Epithelial cell of prostate (primary cell): ENCODE results near the gene KHDRBS1.
"Not testable (repeated sequence)": the region's sequence is repeated elsewhere in the genome, so short reads cannot be mapped to it uniquely, and the experiment has no call there.

Experiments
- DNase-seq: peaks from one replicate; pipeline ENCODE4 v3.0.0-alpha.2; 2011; ENCODE audit warnings: low read depth, low spot score
- H3K27ac ChIP-seq: fragments of 450-650 bp; 2 replicates; pipeline ENCODE4 v1.5.1; 2017; ENCODE audit warnings: mild to moderate bottlenecking

KHDRBS1 gene

DNA sequence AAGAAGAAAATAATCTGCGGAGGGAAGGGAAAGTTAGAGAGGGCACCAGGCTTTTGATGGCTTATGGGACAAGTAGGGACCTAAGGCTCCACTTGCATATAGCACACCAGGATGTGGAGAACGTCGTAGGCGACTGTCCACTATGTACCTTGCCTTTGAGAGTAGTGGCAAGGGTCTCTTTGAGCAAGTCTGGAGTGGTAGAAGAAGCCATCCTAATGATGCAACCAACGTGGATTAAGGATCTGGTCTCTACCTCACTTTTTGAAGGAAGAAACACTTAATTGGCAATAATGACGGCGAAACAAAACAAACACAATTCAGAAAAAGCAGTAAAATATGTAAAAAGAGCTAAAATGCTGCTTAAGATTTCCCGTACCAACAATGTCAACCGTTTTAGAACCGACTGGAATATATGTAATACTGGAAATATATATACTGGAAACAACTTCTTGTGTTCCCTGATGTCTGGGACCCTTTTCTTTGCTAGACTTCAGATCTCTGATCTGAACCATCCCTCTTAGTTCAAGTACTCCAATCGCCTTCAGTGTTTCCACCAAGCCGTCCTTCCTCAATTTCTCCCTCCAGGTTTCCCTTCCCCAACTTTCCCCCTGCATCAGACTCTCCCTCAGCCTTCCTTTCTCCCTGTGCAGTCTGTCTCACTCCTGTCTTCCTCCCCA, 821 bp upstream of the KHDRBS1 start:
- DNase-seq: no peak
- H3K27ac ChIP-seq: peak overlapping the region; percentile 94

- H3K27ac ChIP-seq: peak overlapping the region; percentile 94
- DNase-seq: no peak
These were observed 705 bp downstream of the KHDRBS1 start for GRCh38 chr1:32014199-32014947.

DNA sequence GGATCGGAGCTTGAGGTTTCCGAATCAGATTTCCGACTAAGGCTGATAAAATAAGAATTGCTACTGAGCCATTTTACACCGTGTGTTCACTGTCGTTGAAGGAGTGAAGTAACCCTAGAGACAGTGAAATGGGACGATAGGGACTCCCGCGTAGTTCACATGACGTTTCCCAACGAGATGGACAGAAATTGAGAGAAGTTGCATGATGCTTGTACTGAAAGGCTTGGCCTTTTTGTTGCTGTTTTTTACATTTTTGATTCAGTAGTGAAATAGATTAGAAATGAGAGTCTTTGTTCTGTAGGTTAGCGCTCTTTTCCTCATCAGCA, 1.2 kb downstream of the KHDRBS1 start:
- DNase-seq: no peak
- H3K27ac ChIP-seq: peak overlapping the region; percentile 94

- no peak for DNase-seq
- peak overlapping the region; percentile 12 for H3K27ac ChIP-seq
These were observed 6.7 kb downstream of the KHDRBS1 start for GRCh38 chr1:32020339-32020738.

DNA sequence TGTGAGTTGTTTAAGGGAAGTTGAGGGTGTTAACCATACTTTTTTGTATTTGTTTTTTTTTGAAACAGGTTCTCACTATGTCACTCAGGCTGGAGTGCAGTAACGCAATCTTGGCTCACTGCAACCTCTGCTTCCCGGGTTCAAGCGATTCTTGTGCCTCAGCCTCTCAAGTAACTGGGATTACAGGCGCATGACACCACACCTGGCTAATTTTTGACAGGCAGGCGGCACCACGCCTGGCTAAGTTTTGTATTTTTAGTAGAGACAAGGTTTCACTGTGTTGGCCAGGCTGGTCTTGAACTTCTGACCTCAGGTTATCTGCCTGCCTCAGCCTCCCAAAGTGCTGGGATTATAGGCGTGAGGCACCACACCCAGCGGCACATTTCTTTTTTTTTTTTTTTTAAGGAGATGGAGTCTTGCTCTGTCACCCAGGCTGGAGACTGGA, 7.9 kb downstream of the KHDRBS1 start:
- DNase-seq, H3K27ac ChIP-seq: not testable (repeated sequence)

GRCh38 chr1:32023351-32023750, 9.7 kb downstream of the KHDRBS1 start:
- no peak for DNase-seq
- no peak overlapping the region for H3K27ac ChIP-seq

DNA sequence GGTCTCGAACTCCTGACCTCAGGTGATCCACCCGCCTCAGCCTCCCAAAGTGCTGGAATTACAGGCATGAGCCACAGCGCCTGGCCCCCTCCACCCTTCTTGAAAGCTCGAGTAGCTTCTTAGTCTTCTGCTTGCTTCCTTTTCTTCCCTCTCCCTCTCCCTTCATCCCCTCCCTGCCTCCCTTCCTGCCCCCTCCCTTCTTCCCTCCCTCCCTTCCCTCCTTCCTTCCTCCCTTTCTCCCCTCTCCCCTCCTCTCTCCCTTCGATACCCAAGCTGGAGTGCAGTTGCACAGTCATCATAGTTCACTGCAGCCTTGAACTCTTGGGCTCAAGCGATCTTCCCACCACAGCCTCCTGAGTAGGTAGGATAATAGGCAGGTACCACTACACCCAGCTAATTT, 11.8 kb downstream of the KHDRBS1 start:
- no peak for DNase-seq
- no peak overlapping the region for H3K27ac ChIP-seq

DNA sequence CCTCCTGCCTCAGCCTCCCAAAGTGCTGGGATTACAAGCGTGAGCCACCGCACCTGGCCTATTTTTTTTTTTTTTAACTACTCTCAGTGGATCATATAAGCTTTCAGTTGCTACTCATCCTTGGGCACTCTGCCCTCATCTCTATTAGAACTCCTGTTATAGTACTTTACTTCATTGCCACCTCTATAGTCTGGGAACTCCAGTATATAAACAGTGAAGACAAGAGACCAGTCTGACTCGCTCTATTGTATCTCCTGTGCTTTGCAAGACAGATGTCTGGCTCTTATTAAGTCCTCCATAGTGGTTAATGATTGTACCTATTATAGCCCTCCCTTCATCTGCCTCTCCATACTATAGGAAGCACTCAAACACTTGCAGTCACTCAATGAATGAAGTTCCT, 15.1 kb downstream of the KHDRBS1 start:
- DNase-seq: no peak
- no peak overlapping the region for H3K27ac ChIP-seq

DNA sequence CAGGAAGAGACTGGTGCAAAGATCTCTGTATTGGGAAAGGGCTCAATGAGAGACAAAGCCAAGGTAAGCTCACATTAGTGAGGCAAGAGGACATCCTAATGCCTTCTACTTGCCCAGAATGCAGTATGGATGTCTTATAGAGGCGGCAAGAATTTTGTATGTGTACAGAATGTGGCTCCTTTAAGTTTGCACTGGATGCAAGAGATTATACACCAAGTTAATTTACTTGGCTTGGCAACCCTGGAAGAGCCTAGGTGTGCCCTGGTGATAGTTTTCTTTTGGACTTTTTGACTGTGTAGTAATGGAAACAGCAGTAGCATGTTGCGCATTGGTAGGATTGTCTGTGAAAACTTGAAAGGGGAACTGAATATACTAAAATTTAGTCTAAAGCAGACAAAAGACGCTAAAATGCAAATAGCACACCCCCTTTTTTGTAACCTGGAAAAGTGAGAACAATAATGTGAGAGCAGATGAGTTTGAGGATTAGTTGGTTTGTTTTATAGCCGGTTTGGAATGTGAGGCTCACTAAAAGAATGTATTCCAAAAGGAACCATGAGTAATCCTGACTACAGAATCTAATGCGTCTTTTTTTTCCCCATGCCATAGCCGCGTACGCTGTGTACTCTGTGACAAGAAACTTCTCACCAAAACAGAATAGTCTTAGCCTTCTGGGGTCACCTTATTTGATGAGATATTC, 18.1 kb downstream of the KHDRBS1 start:
- peak; percentile 10 for DNase-seq
- peak overlapping the region; percentile 36 for H3K27ac ChIP-seq

DNA sequence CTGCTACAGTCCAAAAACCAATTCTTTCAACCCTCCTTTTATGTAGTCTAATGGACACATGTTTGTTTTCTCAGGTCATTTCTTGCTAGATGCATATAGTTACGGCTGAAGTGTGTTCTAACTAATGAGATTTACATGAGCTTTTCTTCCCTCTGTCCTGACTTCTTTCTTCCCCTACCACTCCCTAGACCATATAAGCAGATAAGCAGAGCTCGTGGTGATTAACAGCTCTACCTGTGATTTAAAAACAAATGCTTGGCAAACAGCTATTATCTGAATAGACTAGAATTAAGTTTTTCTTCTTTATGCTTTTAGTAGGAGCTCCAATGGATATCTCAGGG, 18.6 kb downstream of the KHDRBS1 start:
- peak overlapping the region; percentile 36 for H3K27ac ChIP-seq
- no peak for DNase-seq

- DNase-seq: no peak
- no peak overlapping the region for H3K27ac ChIP-seq
These were observed 21.5 kb downstream of the KHDRBS1 start for GRCh38 chr1:32035119-32035518.

- no peak for DNase-seq
- H3K27ac ChIP-seq: no peak overlapping the region
These were observed 27.0 kb downstream of the KHDRBS1 start for GRCh38 chr1:32040711-32041110.

- no peak for DNase-seq
- H3K27ac ChIP-seq: no peak overlapping the region
These were observed 28.7 kb downstream of the KHDRBS1 start for GRCh38 chr1:32042330-32042729.

DNA sequence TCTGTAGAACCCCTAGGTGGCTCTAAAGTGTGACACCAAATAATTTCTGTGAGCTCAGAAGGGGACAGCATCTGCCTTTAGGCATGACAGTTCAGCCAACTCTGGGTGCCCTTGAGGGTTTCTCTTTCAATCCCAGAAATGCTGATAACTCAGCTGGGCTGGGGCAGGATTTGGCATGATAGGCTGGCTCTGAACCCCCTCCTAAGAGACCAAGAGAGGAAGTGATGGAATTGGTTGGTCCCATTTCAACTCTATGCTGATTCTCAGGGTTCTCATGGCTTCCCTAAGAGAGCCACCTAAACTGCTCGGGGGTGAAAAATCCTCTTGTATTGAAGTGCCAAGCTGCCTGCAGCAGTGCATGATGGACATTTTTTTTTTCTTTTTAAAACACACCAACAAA, 30.6 kb downstream of the KHDRBS1 start:
- no peak for DNase-seq
- H3K27ac ChIP-seq: no peak overlapping the region

- no peak overlapping the region for H3K27ac ChIP-seq
- DNase-seq: no peak
These were observed 32.1 kb downstream of the KHDRBS1 start for GRCh38 chr1:32045772-32046171.

DNA sequence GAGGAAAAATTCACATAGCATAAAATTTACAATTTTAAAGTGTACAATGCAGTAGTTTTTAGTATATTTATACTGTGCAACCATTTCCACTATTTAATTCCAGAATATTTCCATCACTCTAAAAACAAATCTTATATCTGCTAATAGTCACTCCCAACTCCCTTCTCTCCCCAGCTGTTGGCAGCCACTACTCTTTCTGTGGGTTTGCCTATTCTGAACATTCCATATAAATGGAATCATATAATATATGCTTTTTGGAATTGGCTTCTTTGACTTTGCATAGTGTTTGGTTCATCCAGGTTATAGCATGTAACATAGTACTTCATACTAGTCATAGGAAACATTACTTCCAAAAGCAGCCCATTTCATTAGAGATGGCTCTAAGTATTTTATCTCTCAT, 34.0 kb downstream of the KHDRBS1 start:
- DNase-seq: no peak
- no peak overlapping the region for H3K27ac ChIP-seq

- no peak overlapping the region for H3K27ac ChIP-seq
- DNase-seq: no peak
These were observed 34.8 kb downstream of the KHDRBS1 start for GRCh38 chr1:32048440-32048839.

DNA sequence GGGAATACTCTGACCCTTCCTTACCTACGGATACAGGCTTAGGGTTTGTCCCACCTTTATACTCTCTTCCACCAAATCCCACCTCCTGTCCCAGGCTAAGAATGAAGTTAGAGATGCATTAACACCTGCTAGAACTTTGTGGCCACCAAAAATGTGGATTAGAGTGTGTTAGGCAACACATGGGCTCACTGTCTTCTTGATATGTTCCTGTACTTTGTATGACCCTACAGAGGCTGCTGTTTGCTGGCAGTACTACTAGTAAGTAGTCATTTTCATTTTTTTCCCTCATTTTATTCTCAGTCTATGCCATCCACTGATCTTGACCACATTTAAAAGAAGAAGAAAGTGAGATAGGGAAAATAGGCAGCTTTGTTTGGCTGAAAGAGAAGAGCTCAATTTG, 38.0 kb downstream of the KHDRBS1 start:
- DNase-seq: no peak
- no peak overlapping the region for H3K27ac ChIP-seq

DNA sequence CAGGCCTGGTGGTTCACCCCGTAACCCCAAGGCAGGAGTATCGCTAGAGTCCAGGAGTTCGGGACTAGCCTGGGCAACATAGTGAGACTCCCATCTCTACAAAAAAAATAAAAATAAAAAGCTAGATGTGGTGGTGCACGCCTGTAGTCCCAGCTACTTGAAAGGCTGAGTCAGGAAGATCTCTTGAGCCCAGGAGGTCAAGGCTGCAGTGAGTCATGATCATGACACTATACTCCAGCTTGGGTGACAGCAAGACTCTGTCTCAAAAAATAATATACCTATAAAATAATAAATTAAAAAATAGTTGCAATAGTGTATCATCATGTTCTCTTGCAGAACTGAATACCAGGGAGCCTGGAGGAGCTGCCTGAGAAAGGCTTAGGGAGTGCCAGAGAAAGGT, 39.2 kb downstream of the KHDRBS1 start:
- no peak for DNase-seq
- H3K27ac ChIP-seq: no peak overlapping the region

- no peak for DNase-seq
- no peak overlapping the region for H3K27ac ChIP-seq
These were observed 41.7 kb downstream of the KHDRBS1 start for GRCh38 chr1:32055416-32055815.

DNA sequence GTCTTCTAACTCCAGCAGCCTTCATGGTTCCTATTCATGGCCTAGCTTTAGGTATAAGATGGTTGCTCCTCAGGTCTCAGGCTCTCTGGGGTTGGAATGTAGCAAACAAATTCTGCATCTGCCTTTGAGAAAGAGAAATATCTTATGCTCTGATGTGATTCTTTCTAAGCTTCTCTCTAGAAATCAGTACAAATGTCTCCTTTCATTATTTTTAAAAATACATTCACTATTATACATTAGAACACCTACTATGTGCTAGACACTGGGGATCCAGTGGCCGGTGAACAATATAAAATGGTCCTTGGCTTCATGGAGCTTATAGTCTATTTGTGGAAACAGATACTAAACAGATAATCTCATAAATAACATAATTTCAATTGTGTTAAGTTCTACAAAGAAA, 42.9 kb downstream of the KHDRBS1 start:
- H3K27ac ChIP-seq: no peak overlapping the region
- DNase-seq: no peak

DNA sequence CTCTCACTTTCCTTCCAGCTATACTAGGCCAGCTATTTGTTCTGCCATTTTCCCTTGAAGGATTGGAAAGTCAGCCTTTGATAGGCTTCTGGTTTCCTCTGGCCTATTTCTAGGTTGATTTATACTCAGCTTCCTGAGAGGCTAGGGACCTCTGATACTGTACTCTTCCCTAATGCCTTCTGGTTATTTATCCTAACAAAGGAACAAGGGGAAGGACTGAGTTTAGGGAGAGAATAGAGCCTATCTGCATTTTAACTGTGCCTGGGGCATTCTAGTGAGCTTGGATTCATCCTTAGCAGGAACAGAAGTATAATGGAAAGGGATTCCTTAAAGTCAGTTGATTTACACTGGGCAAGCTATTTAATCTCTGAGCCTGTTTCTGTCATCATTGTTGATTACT, 47.2 kb downstream of the KHDRBS1 start:
- no peak for DNase-seq
- H3K27ac ChIP-seq: peak overlapping the region; percentile 9
